PC-3 (cell line): ENCODE measurements around the gene FOXP1.

Experiments used
- CTCF ChIP-seq: fragments of 300-600 bp; sonication (generic); conservative IDR thresholded peaks from 2 replicates; pipeline ENCODE4 v1.5.1; 2017; ENCODE audit warnings: antibody characterized with exemption, low read depth, mild to moderate bottlenecking, low read length
- EZH2phosphoT487 ChIP-seq: fragments of 300-600 bp; sonication (generic); IDR thresholded peaks from 2 replicates; pipeline ENCODE4 v1.6.1; 2018; ENCODE audit warnings: mild to moderate bottlenecking, antibody characterized with exemption, low read length, borderline replicate concordance

- TF ChIP-seq CTCF (no peak), EZH2phosphoT487 (no peak)
Measured at GRCh38 chr3:71066849-71067261, 516.7 kb downstream of the FOXP1 start.
